IPS DF 4.7 (cell line): ENCODE results near the gene IGSF23.
"Not testable (repeated sequence)": the region's sequence is repeated elsewhere in the genome, so short reads cannot be mapped to it uniquely, and the experiment has no call there.

Source experiments
- DNase-seq: peaks from one replicate; pipeline ENCODE4 v3.0.0-alpha.2; 2013; ENCODE audit warnings: low spot score; ENCODE audit errors: extremely low read depth

IGSF23 gene

GRCh38 chr19:44663996-44664395 lies 50.6 kb downstream of the IGSF23 start:
- no peak for DNase-seq

- DNase-seq: no peak
Observed at GRCh38 chr19:44664976-44665375, 51.6 kb downstream of the IGSF23 start.

- no peak for DNase-seq
Observed at GRCh38 chr19:44666852-44667556, 53.6 kb downstream of the IGSF23 start.

GRCh38 chr19:44668985-44669764 lies 55.8 kb downstream of the IGSF23 start:
- no peak for DNase-seq

GRCh38 chr19:44670027-44670426 lies 56.7 kb downstream of the IGSF23 start:
- DNase-seq: not testable (repeated sequence)

GRCh38 chr19:44671400-44671799 lies 58.0 kb downstream of the IGSF23 start, which contains the start of gene CEACAM19:
CEACAM19 (plus strand) TSS chr19:44671482; CDS start chr19:44671932, 450 bp downstream.
- no peak for DNase-seq

GRCh38 chr19:44672226-44672625 lies 58.9 kb downstream of the IGSF23 start:
- DNase-seq: no peak

GRCh38 chr19:44673510-44673909 lies 60.1 kb downstream of the IGSF23 start:
- DNase-seq: no peak

- no peak for DNase-seq
Observed at GRCh38 chr19:44675521-44675920, 62.2 kb downstream of the IGSF23 start.

- no peak for DNase-seq
Observed at GRCh38 chr19:44677019-44677811, 63.9 kb downstream of the IGSF23 start.

GRCh38 chr19:44680536-44680935 lies 67.2 kb downstream of the IGSF23 start:
- DNase-seq: no peak

GRCh38 chr19:44681992-44682790 lies 68.8 kb downstream of the IGSF23 start:
- no peak for DNase-seq

- DNase-seq: no peak
Observed at GRCh38 chr19:44682807-44683206, 69.4 kb downstream of the IGSF23 start.

GRCh38 chr19:44683434-44684210 lies 70.3 kb downstream of the IGSF23 start:
- no peak for DNase-seq

- DNase-seq: not testable (repeated sequence)
Observed at GRCh38 chr19:44684396-44684795, 71.0 kb downstream of the IGSF23 start.

GRCh38 chr19:44684892-44685863 lies 71.8 kb downstream of the IGSF23 start:
- DNase-seq: no peak

- no peak for DNase-seq
Observed at GRCh38 chr19:44685877-44686276, 72.5 kb downstream of the IGSF23 start.
